ENCODE measurements around the gene NSMCE3. TPM values are rescaled to one million over a fixed set of nuclear protein-coding genes. Genes with fewer than 3 reads are reported as not detected.

NSMCE3 gene
- total RNA-seq, 1 experiment from 2014 or later: 1.9 TPM

GRCh38 chr15:29299784-29300183, 30.2 kb upstream of the NSMCE3 start:
- intact Hi-C loops (cut with micrococcal nuclease; ENCODE audit: unreplicated experiment): no loop called here
- no peak overlapping the region for H3K27ac Mint-ChIP-seq (ENCODE audit: unreplicated experiment)

GRCh38 chr15:29299331-29299730, 29.7 kb upstream of the NSMCE3 start:
- TF ChIP-seq CTCF (IDR thresholded peaks at IDR 0.05; ENCODE audit: unreplicated experiment): no peak
- Mint-ChIP-seq H3K9me3 (ENCODE audit: low read depth, unreplicated experiment) (no peaks in the 10 kb centered on the region), H3K36me3 (ENCODE audit: insufficient read depth, unreplicated experiment) (no peaks in the 10 kb centered on the region), H3K4me1 (ENCODE audit: low read depth, unreplicated experiment) (no peaks in the 10 kb centered on the region), H3K27me3 (ENCODE audit: unreplicated experiment) (no peaks in the 10 kb centered on the region), H3K4me3 (ENCODE audit: low read depth, unreplicated experiment) (no peak overlapping the region), H3K27ac (ENCODE audit: unreplicated experiment) (no peak overlapping the region)
- CTCF ChIA-PET: interaction anchor here (0.6 kb wide), 1 partner anchor 163 kb away, joined by 6 read pairs; no protein-coding TSS in a partner anchor
- DNase-seq: no peak
- no TSS peak for BruUV-seq (replicated peaks)
- intact Hi-C loops (cut with micrococcal nuclease; ENCODE audit: unreplicated experiment): no loop called here

More at GRCh38 chr15:29299784-29300183, 30.2 kb upstream of the NSMCE3 start:
- H3K9me3 Mint-ChIP-seq (ENCODE audit: low read depth, unreplicated experiment): no peaks in the 10 kb centered on the region
- H3K27me3 Mint-ChIP-seq (ENCODE audit: unreplicated experiment): no peaks in the 10 kb centered on the region
- H3K4me1 Mint-ChIP-seq (ENCODE audit: low read depth, unreplicated experiment): no peaks in the 10 kb centered on the region
- DNase-seq: no peak
- no peaks in the 10 kb centered on the region for H3K36me3 Mint-ChIP-seq (ENCODE audit: insufficient read depth, unreplicated experiment)
- TF ChIP-seq CTCF (IDR thresholded peaks at IDR 0.05; ENCODE audit: unreplicated experiment): no peak
- CTCF ChIA-PET: interaction anchor here (0.6 kb wide), 1 partner anchor 163 kb away, joined by 6 read pairs; no protein-coding TSS in a partner anchor
- no TSS peak for BruUV-seq (replicated peaks)
- H3K4me3 Mint-ChIP-seq (ENCODE audit: low read depth, unreplicated experiment): no peak overlapping the region

GRCh38 chr15:29294732-29295325, 25.2 kb upstream of the NSMCE3 start:
- no peak overlapping the region for H3K4me3 Mint-ChIP-seq (ENCODE audit: low read depth, unreplicated experiment)
- H3K4me1 Mint-ChIP-seq (ENCODE audit: low read depth, unreplicated experiment): no peaks in the 10 kb centered on the region
- CTCF ChIA-PET: no interaction called here
- no TSS peak for BruUV-seq (replicated peaks)
- no peaks in the 10 kb centered on the region for H3K36me3 Mint-ChIP-seq (ENCODE audit: insufficient read depth, unreplicated experiment)
- intact Hi-C loops (cut with micrococcal nuclease; ENCODE audit: unreplicated experiment): no loop called here
- no peaks in the 10 kb centered on the region for H3K27me3 Mint-ChIP-seq (ENCODE audit: unreplicated experiment)
- H3K27ac Mint-ChIP-seq (ENCODE audit: unreplicated experiment): no peak overlapping the region
- TF ChIP-seq CTCF (IDR thresholded peaks at IDR 0.05; ENCODE audit: unreplicated experiment): no peak
- no peaks in the 10 kb centered on the region for H3K9me3 Mint-ChIP-seq (ENCODE audit: low read depth, unreplicated experiment)
- DNase-seq: no peak

GRCh38 chr15:29291067-29291845, 21.6 kb upstream of the NSMCE3 start:
- intact Hi-C loops (cut with micrococcal nuclease; ENCODE audit: unreplicated experiment): no loop called here
- H3K4me1 Mint-ChIP-seq (ENCODE audit: low read depth, unreplicated experiment): no peaks in the 10 kb centered on the region
- H3K27me3 Mint-ChIP-seq (ENCODE audit: unreplicated experiment): no peaks in the 10 kb centered on the region
- CTCF ChIA-PET: no interaction called here
- H3K27ac Mint-ChIP-seq (ENCODE audit: unreplicated experiment): no peak overlapping the region
- TF ChIP-seq CTCF (IDR thresholded peaks at IDR 0.05; ENCODE audit: unreplicated experiment): no peak
- no peaks in the 10 kb centered on the region for H3K9me3 Mint-ChIP-seq (ENCODE audit: low read depth, unreplicated experiment)
- BruUV-seq (replicated peaks): no TSS peak
- no peak overlapping the region for H3K4me3 Mint-ChIP-seq (ENCODE audit: low read depth, unreplicated experiment)
- no peak for DNase-seq
- no peaks in the 10 kb centered on the region for H3K36me3 Mint-ChIP-seq (ENCODE audit: insufficient read depth, unreplicated experiment)

Measured in Calu3 (cell line).